Measurements from ENCODE around the gene STARD8. TPM values are rescaled to one million over a fixed set of nuclear protein-coding genes. Genes with fewer than 3 reads are reported as not detected.

Gene STARD8
- total RNA-seq, 4 donors from 2014 or later: 0.60 to 11.6 (median 3.2) TPM

- Histone ChIP-seq H3K27ac (no peak overlapping the region), H3K27me3 (no peaks in the 10 kb centered on the region), H3K9me3 (no peaks in the 10 kb centered on the region), H3K36me3 (no peaks in the 10 kb centered on the region), H3K4me3 (no peak overlapping the region), H3K4me1 (no peaks in the 10 kb centered on the region)
- TF ChIP-seq POLR2A (IDR thresholded peaks at IDR 0.05) (no peak), EP300 (IDR thresholded peaks at IDR 0.05; ENCODE audit: low read depth) (no peak), CTCF (IDR thresholded peaks at IDR 0.05) (no peak), POLR2AphosphoS5 (IDR thresholded peaks at IDR 0.05) (no peak)
- in situ Hi-C loops (cut with MboI; ENCODE audit: low pct_ligation_motif_present in 1 of 4, low pct_unique_long_range_greater_than_20kb in 1 of 4, low sequenced_read_pairs in 3 of 4): no loop called here
- intact Hi-C loops (cut with DNase I; ENCODE audit: low total_unique reads): no loop called here
- no peak for DNase-seq
- WGBS, 2 donors (ENCODE audit: low coverage in 1 of 2): 68% methylated on average over 3 of the region's 3 CpGs; no CpG with 5 or more reads in 1 of the 2 donors
Observed at GRCh38 chrX:68755616-68756125, 108.2 kb downstream of the STARD8 start.

GRCh38 chrX:68757331-68757730 is 109.9 kb downstream of the STARD8 start:
- no peaks in the 10 kb centered on the region for H3K9me3 ChIP-seq
- WGBS, 2 donors (ENCODE audit: low coverage in 1 of 2): 77% methylated on average over 4 of the region's 4 CpGs; no CpG with 5 or more reads in 1 of the 2 donors
- no peak for TF ChIP-seq POLR2AphosphoS5 (IDR thresholded peaks at IDR 0.05)
- TF ChIP-seq POLR2A (IDR thresholded peaks at IDR 0.05): no peak
- TF ChIP-seq EP300 (IDR thresholded peaks at IDR 0.05; ENCODE audit: low read depth): no peak
- TF ChIP-seq CTCF (IDR thresholded peaks at IDR 0.05): no peak
- intact Hi-C loops (cut with DNase I; ENCODE audit: low total_unique reads) (no loop called here), in situ Hi-C loops (cut with MboI; ENCODE audit: low pct_ligation_motif_present in 1 of 4, low pct_unique_long_range_greater_than_20kb in 1 of 4, low sequenced_read_pairs in 3 of 4) (no loop called here)
- no peaks in the 10 kb centered on the region for H3K4me1 ChIP-seq
- no peaks in the 10 kb centered on the region for H3K36me3 ChIP-seq
- no peak overlapping the region for H3K27ac ChIP-seq
- H3K4me3 ChIP-seq: no peak overlapping the region
- no peak for DNase-seq
- no peaks in the 10 kb centered on the region for H3K27me3 ChIP-seq

- H3K27ac ChIP-seq: no peak overlapping the region
- intact Hi-C loops (cut with DNase I; ENCODE audit: low total_unique reads): no loop called here
- WGBS, 2 donors (ENCODE audit: low coverage in 1 of 2): 54% methylated on average over 2 of the region's 2 CpGs; no CpG with 5 or more reads in 1 of the 2 donors
- no peaks in the 10 kb centered on the region for H3K36me3 ChIP-seq
- TF ChIP-seq POLR2AphosphoS5 (IDR thresholded peaks at IDR 0.05) (no peak), CTCF (IDR thresholded peaks at IDR 0.05) (no peak), EP300 (IDR thresholded peaks at IDR 0.05; ENCODE audit: low read depth) (no peak), POLR2A (IDR thresholded peaks at IDR 0.05) (no peak)
- DNase-seq: no peak
- no peaks in the 10 kb centered on the region for H3K4me1 ChIP-seq
- no peaks in the 10 kb centered on the region for H3K27me3 ChIP-seq
- in situ Hi-C loops (cut with MboI; ENCODE audit: low pct_ligation_motif_present in 1 of 4, low pct_unique_long_range_greater_than_20kb in 1 of 4, low sequenced_read_pairs in 3 of 4): no loop called here
- no peaks in the 10 kb centered on the region for H3K9me3 ChIP-seq
- no peak overlapping the region for H3K4me3 ChIP-seq
Observed at GRCh38 chrX:68757731-68758130, 110.3 kb downstream of the STARD8 start.

- TF ChIP-seq POLR2A (IDR thresholded peaks at IDR 0.05): no peak
- no peak for TF ChIP-seq EP300 (IDR thresholded peaks at IDR 0.05; ENCODE audit: low read depth)
- TF ChIP-seq CTCF (IDR thresholded peaks at IDR 0.05): no peak
- TF ChIP-seq POLR2AphosphoS5 (IDR thresholded peaks at IDR 0.05): no peak
- in situ Hi-C loops (cut with MboI; ENCODE audit: low pct_ligation_motif_present in 1 of 4, low pct_unique_long_range_greater_than_20kb in 1 of 4, low sequenced_read_pairs in 3 of 4) (no loop called here), intact Hi-C loops (cut with DNase I; ENCODE audit: low total_unique reads) (no loop called here)
- DNase-seq: no peak
- H3K9me3 ChIP-seq: no peaks in the 10 kb centered on the region
- no peaks in the 10 kb centered on the region for H3K36me3 ChIP-seq
- no peaks in the 10 kb centered on the region for H3K4me1 ChIP-seq
- H3K27me3 ChIP-seq: no peaks in the 10 kb centered on the region
- WGBS, 2 donors (ENCODE audit: low coverage in 1 of 2): 88% methylated on average over 2 of the region's 2 CpGs; no CpG with 5 or more reads in 1 of the 2 donors
- H3K4me3 ChIP-seq: no peak overlapping the region
- H3K27ac ChIP-seq: no peak overlapping the region
Observed at GRCh38 chrX:68758671-68759070, 111.2 kb downstream of the STARD8 start.
